H1 (cell line): ENCODE measurements around the gene KRTAP12-4. TPM values are rescaled to one million over a fixed set of nuclear protein-coding genes. Genes with fewer than 3 reads are reported as not detected.

Experiments used
- CTCF ChIA-PET: fragments of 300-600 bp; sonication (Branson Sonifier 250); formaldehyde crosslinking; loops from one replicate; lab custom pipeline; 2021; ENCODE audit not compliant: partially characterized antibody; lab: Charles Lee
- POLR2A ChIA-PET: fragments of 300-600 bp; sonication (Branson Sonifier 250); formaldehyde crosslinking; loops from one replicate; lab custom pipeline; 2021; ENCODE audit warnings: inconsistent platforms; ENCODE audit not compliant: partially characterized antibody; lab: Charles Lee
- DNase-seq, 2 experiments: peaks; one replicate each; pipeline versions ENCODE4 v3.0.0 to v3.0.0-alpha.2; 2010 to 2022; ENCODE audit warnings: low spot score in 2 of 2, low read depth in 1 of 2, mixed read lengths in 1 of 2
- FAIRE-seq: peaks from 2 replicates; lab custom pipeline; 2011; peaks lifted over from hg19 to GRCh38; lab: Jason Lieb, UNC
- H2AFZ ChIP-seq: 2 replicates; pipeline ENCODE4 v1.8.1; 2012; ENCODE audit warnings: low read length, inconsistent platforms
- H2AK5ac ChIP-seq: 2 replicates; pipeline ENCODE4 v1.6.1; 2013; ENCODE audit warnings: low read depth, low read length
- H2BK120ac ChIP-seq: replicated peaks from 2 replicates; pipeline ENCODE3; 2013; ENCODE audit warnings: low read depth, low read length, inconsistent platforms
- H2BK12ac ChIP-seq: 2 replicates; pipeline ENCODE4 v1.6.1; 2013; ENCODE audit warnings: low read depth, low read length
- H2BK15ac ChIP-seq: 2 replicates; pipeline ENCODE4 v1.6.1; 2013; ENCODE audit warnings: low read length
- H2BK20ac ChIP-seq: 2 replicates; pipeline ENCODE4 v1.6.1; 2013; ENCODE audit warnings: low read length
- H2BK5ac ChIP-seq: 2 replicates; pipeline ENCODE4 v1.6.1; 2013; ENCODE audit warnings: low read depth, low read length
- H3K14ac ChIP-seq: 2 replicates; pipeline ENCODE4 v1.6.1; 2013; ENCODE audit warnings: inconsistent platforms; ENCODE audit not compliant: insufficient read length
- H3K18ac ChIP-seq: 2 replicates; pipeline ENCODE4 v1.6.1; 2013; ENCODE audit warnings: low read length; ENCODE audit errors: extremely low read depth
- H3K23ac ChIP-seq: 2 replicates; pipeline ENCODE4 v1.6.1; 2013; ENCODE audit warnings: inconsistent platforms; ENCODE audit not compliant: insufficient read length
- H3K23me2 ChIP-seq: 2 replicates; pipeline ENCODE4 v1.6.1; 2013; ENCODE audit warnings: low read depth, low read length
- H3K27ac ChIP-seq: 2 replicates; pipeline ENCODE4 v1.6.1; 2011; ENCODE audit warnings: low read depth, low read length, inconsistent platforms
- H3K27me3 ChIP-seq, 4 experiments: replicated peaks in 1 of 4; 1 replicate in 1 of 4; 2 replicates in 3 of 4; pipeline versions ENCODE4 v1.6.1 to v1.8.1; 2011 to 2013; ENCODE audit warnings: low read length in 3 of 4, mild to moderate bottlenecking in 3 of 4, inconsistent platforms in 2 of 4, mixed read lengths in 2 of 4, moderate library complexity in 1 of 4; ENCODE audit not compliant: control insufficient read depth in 3 of 4, insufficient read depth in 3 of 4; ENCODE audit errors: extremely low read depth in 1 of 4
- H3K36me3 ChIP-seq, 4 experiments: 2 replicates each; pipeline versions ENCODE4 v1.6.1 to v1.8.1; 2011 to 2013; ENCODE audit warnings: mild to moderate bottlenecking in 4 of 4, low read length in 3 of 4, moderate library complexity in 2 of 4, control low read depth in 1 of 4, inconsistent platforms in 1 of 4; ENCODE audit not compliant: insufficient read depth in 4 of 4, control insufficient read depth in 2 of 4
- H3K4ac ChIP-seq: replicated peaks from 2 replicates; pipeline ENCODE3; 2013; ENCODE audit warnings: low read length, low read depth, mixed read lengths, inconsistent platforms; ENCODE audit not compliant: insufficient read length
- H3K4me1 ChIP-seq, 4 experiments: replicated peaks in 1 of 4; 1 replicate in 1 of 4; 2 replicates in 3 of 4; pipeline versions ENCODE4 v1.6.1 to v1.8.1; 2011 to 2013; ENCODE audit warnings: low read length in 3 of 4, inconsistent platforms in 2 of 4, mixed read lengths in 1 of 4; ENCODE audit not compliant: insufficient read depth in 4 of 4, control insufficient read depth in 3 of 4
- H3K4me2 ChIP-seq, 2 experiments: 2 replicates each; pipeline versions ENCODE4 v1.6.1 to v1.8.1; 2011 to 2013; ENCODE audit warnings: low read depth in 2 of 2, low read length in 2 of 2, control low read depth in 1 of 2, inconsistent platforms in 1 of 2, mild to moderate bottlenecking in 1 of 2; ENCODE audit not compliant: insufficient read depth in 1 of 2
- H3K4me3 ChIP-seq, 4 experiments: fragments of 200-600, 300-600 bp in 1 of 4; sonication (generic), shearing (Covaris generic), sonication (Bioruptor Twin) in 1 of 4; 2 replicates each; pipeline versions ENCODE4 v1.5.1 to v1.8.1; 2011 to 2016; ENCODE audit warnings: low read length in 4 of 4, low read depth in 3 of 4, control low read depth in 2 of 4, inconsistent platforms in 2 of 4, mild to moderate bottlenecking in 2 of 4, mixed read lengths in 1 of 4, moderate library complexity in 1 of 4; ENCODE audit not compliant: insufficient read depth in 2 of 4; ENCODE audit errors: extremely low read depth in 1 of 4
- H3K56ac ChIP-seq: replicated peaks from 2 replicates; pipeline ENCODE3; 2013; ENCODE audit warnings: low read depth, mild to moderate bottlenecking, mixed read lengths, low read length, inconsistent platforms; ENCODE audit not compliant: insufficient read length
- H3K79me1 ChIP-seq: 2 replicates; pipeline ENCODE4 v1.6.1; 2013; ENCODE audit warnings: low read depth, low read length, control low read depth
- H3K79me2 ChIP-seq, 2 experiments: 2 replicates each; pipeline versions ENCODE4 v1.6.1 to v1.8.1; 2012 to 2013; ENCODE audit warnings: low read length in 2 of 2, mild to moderate bottlenecking in 2 of 2, inconsistent platforms in 1 of 2; ENCODE audit not compliant: insufficient read depth in 2 of 2, control insufficient read depth in 1 of 2
- H3K9ac ChIP-seq, 4 experiments: replicated peaks in 1 of 4; 1 replicate in 1 of 4; 2 replicates in 3 of 4; pipeline versions ENCODE4 v1.6.1 to v1.8.1; 2011 to 2013; ENCODE audit warnings: low read depth in 3 of 4, low read length in 3 of 4, control low read depth in 2 of 4, mild to moderate bottlenecking in 2 of 4, moderate library complexity in 2 of 4, inconsistent platforms in 1 of 4; ENCODE audit errors: extremely low read depth in 1 of 4
- H3K9me3 ChIP-seq, 2 experiments: 2 replicates each; pipeline versions ENCODE4 v1.6.1 to v1.8.1; 2012 to 2013; ENCODE audit warnings: mild to moderate bottlenecking in 2 of 2, moderate library complexity in 2 of 2, control low read depth in 1 of 2, inconsistent platforms in 1 of 2, low read depth in 1 of 2, low read length in 1 of 2, mixed read lengths in 1 of 2; ENCODE audit not compliant: insufficient read depth in 2 of 2
- H4K20me1 ChIP-seq, 2 experiments: replicated peaks in 1 of 2; 2 replicates each; pipeline versions ENCODE3 to v1.8.1; 2011 to 2013; ENCODE audit warnings: inconsistent platforms in 2 of 2, low read length in 2 of 2, mild to moderate bottlenecking in 1 of 2; ENCODE audit not compliant: insufficient read depth in 2 of 2, control insufficient read depth in 1 of 2
- H4K5ac ChIP-seq: 2 replicates; pipeline ENCODE4 v1.6.1; 2013; ENCODE audit warnings: low read length, low read depth, mixed read lengths, inconsistent platforms; ENCODE audit not compliant: insufficient read length
- H4K8ac ChIP-seq: 2 replicates; pipeline ENCODE4 v1.8.0; 2013; ENCODE audit warnings: mild to moderate bottlenecking, moderate library complexity, low read length, inconsistent platforms; ENCODE audit not compliant: insufficient read depth; ENCODE audit errors: extremely low read depth
- H4K91ac ChIP-seq: replicated peaks from 2 replicates; pipeline ENCODE3; 2013; ENCODE audit warnings: low read length, mixed read lengths, inconsistent platforms; ENCODE audit not compliant: insufficient read length
- ATF3 ChIP-seq: IDR thresholded peaks from 2 replicates; pipeline ENCODE4 v1.6.1; 2011; ENCODE audit warnings: low read depth, mild to moderate bottlenecking, low read length; ENCODE audit not compliant: insufficient read depth
- CTCF ChIP-seq, 3 experiments: IDR thresholded peaks; 1 replicate in 2 of 3; 2 replicates in 1 of 3; pipeline versions ENCODE4 v1.5.1 to v1.6.1; 2011; ENCODE audit warnings: low read length in 3 of 3, mild to moderate bottlenecking in 3 of 3, inconsistent platforms in 2 of 3, low read depth in 1 of 3, moderate library complexity in 1 of 3; ENCODE audit not compliant: insufficient read depth in 1 of 3; ENCODE audit errors: control extremely low read depth in 1 of 3
- EGR1 ChIP-seq: IDR thresholded peaks from 2 replicates; pipeline ENCODE4 v1.6.1; 2011; ENCODE audit warnings: low read depth, low read length, borderline replicate concordance
- JUN ChIP-seq: IDR thresholded peaks from 2 replicates; pipeline ENCODE4 v1.6.1; 2011; ENCODE audit warnings: low read depth, mild to moderate bottlenecking, improper control_type of control experiment, low read length
- NANOG ChIP-seq: IDR thresholded peaks from 2 replicates; pipeline ENCODE4 v1.6.1; 2011; ENCODE audit warnings: low read length, low read depth, mild to moderate bottlenecking, inconsistent platforms; ENCODE audit not compliant: insufficient read depth, poor library complexity, severe bottlenecking
- NRF1 ChIP-seq: IDR thresholded peaks from 2 replicates; pipeline ENCODE4 v1.6.1; 2011; ENCODE audit warnings: mild to moderate bottlenecking, low read depth, low read length, improper control_type of control experiment
- RAD21 ChIP-seq, 2 experiments: IDR thresholded peaks in 1 of 2; conservative IDR thresholded peaks in 1 of 2; 2 replicates each; pipeline ENCODE4 v1.6.1; 2011; ENCODE audit warnings: low read depth in 2 of 2, low read length in 2 of 2, improper control_type of control experiment in 1 of 2, inconsistent platforms in 1 of 2, mild to moderate bottlenecking in 1 of 2, moderate library complexity in 1 of 2
- SIX5 ChIP-seq: IDR thresholded peaks from 2 replicates; pipeline ENCODE4 v1.6.1; 2011; ENCODE audit warnings: mild to moderate bottlenecking, low read depth, low read length
- SP4 ChIP-seq: IDR thresholded peaks from 2 replicates; pipeline ENCODE4 v1.6.1; 2012; ENCODE audit warnings: low read length, inconsistent platforms
- SRF ChIP-seq: IDR thresholded peaks from 2 replicates; pipeline ENCODE4 v1.6.1; 2011; ENCODE audit warnings: mild to moderate bottlenecking, low read depth, low read length, moderate library complexity
- YY1 ChIP-seq: IDR thresholded peaks from 2 replicates; pipeline ENCODE4 v1.6.1; 2011; ENCODE audit warnings: low read depth, mild to moderate bottlenecking, low read length
- WGBS, 2 experiments: shearing (Covaris generic) in 1 of 2; methylation state at CpG; one replicate each; pipeline versions ENCODE4 v1.1.6 to v1.1.7; 2013 to 2015; ENCODE audit warnings: low lambda C conversion rate in 2 of 2, mixed read lengths in 2 of 2, inconsistent platforms in 1 of 2, low coverage in 1 of 2, missing lambda C conversion rate in 1 of 2; ENCODE audit not compliant: insufficient replicate concordance in 2 of 2, insufficient coverage in 1 of 2, insufficient read length in 1 of 2; ENCODE audit errors: extremely low coverage in 1 of 2, missing lambda C conversion rate in 1 of 2; 5-methylcytosine and 5-hydroxymethylcytosine counted together
- polyA plus RNA-seq, 7 experiments: library from polyadenylated mRNA; depleted of rRNA in 3 of 7; stranded (reverse) in 5 of 7; unstranded in 2 of 7; fragments of >200 nt in 5 of 7; fragments of 200-250 nt in 2 of 7; gene quantifications; 1 replicate in 5 of 7; 2 replicates in 1 of 7; 4 replicates in 1 of 7; pipeline versions ENCODE4 v1.2.1 to v1.2.3, GENCODE V29; 2011 to 2013; ENCODE audit warnings: missing spikeins in 2 of 7, mixed read lengths in 2 of 7
- total RNA-seq: library from RNA; stranded (reverse); fragmentation: NEBNext Ultra II Directional; extraction: Animal tissue kit (Norgen Biotek cat#: 25700); gene quantifications from 2 replicates; pipeline ENCODE4 v1.2.1, GENCODE V29; 2021

The KRTAP12-4 gene
- total and polyA plus RNA-seq, 2 of the 8 experiments (the other 6 are each of a cell fraction or from before 2014, with no cell fraction given), result not detected

- H4K91ac ChIP-seq, result no peak overlapping the region
- no peak overlapping the region for H3K18ac ChIP-seq
- no peak overlapping the region for H3K4ac ChIP-seq
- no peak overlapping the region for H3K56ac ChIP-seq
- H3K27me3 ChIP-seq, result no peaks in the 10 kb centered on the region
- H3K4me3 ChIP-seq, result no peak overlapping the region
- CTCF ChIA-PET, result interaction anchor here (1.2 to 1.8 kb wide), 3 partner anchors 13 to 172 kb away, joined by 3 to 5 read pairs (median 3); no protein-coding TSS in a partner anchor
- no peak overlapping the region for H2BK15ac ChIP-seq
- FAIRE-seq (no peak), DNase-seq (no peak)
- no peak overlapping the region for H2AK5ac ChIP-seq
- no peak overlapping the region for H3K14ac ChIP-seq
- H3K36me3 ChIP-seq, result no peaks in the 10 kb centered on the region
- H2AFZ ChIP-seq, result no peak overlapping the region
- no peaks in the 10 kb centered on the region for H3K79me1 ChIP-seq
- H3K79me2 ChIP-seq, result no peaks in the 10 kb centered on the region
- no peak overlapping the region for H3K4me2 ChIP-seq
- no peak overlapping the region for H3K9ac ChIP-seq
- H2BK12ac ChIP-seq, result no peak overlapping the region
- no peak overlapping the region for H4K5ac ChIP-seq
- H3K9me3 ChIP-seq, result peaks cover 0 to 4% of the 10 kb centered on the region in 2 experiments; a peak in 1 of 4 replicates
- no peaks in the 10 kb centered on the region for H4K20me1 ChIP-seq
- H2BK20ac ChIP-seq, result no peak overlapping the region
- POLR2A ChIA-PET, result no interaction called here
- no peaks in the 10 kb centered on the region; a peak in 1 of 7 replicates for H3K4me1 ChIP-seq
- WGBS, 2 experiments, result 100% methylated on average over 2 of the region's 2 CpGs; no CpG with 5 or more reads in 1 of the 2 experiments
- H3K23ac ChIP-seq, result no peak overlapping the region
- H4K8ac ChIP-seq, result no peak overlapping the region
- H3K23me2 ChIP-seq, result no peaks in the 10 kb centered on the region
- H3K27ac ChIP-seq, result no peak overlapping the region
- no peak overlapping the region for H2BK120ac ChIP-seq
- no peak overlapping the region for H2BK5ac ChIP-seq
- TF ChIP-seq EGR1 (no peak), YY1 (no peak), SIX5 (no peak), RAD21 (IDR thresholded peaks at IDR 0.05 in 1 of 2, conservative IDR thresholded peaks at IDR 0.05 in 1 of 2; ENCODE audit: low read depth in 2 of 2, low read length in 2 of 2) (no peak), ATF3 (no peak), NANOG (no peak), JUN (no peak), SP4 (no peak), NRF1 (no peak), SRF (no peak), CTCF (IDR thresholded peaks at IDR 0.05; ENCODE audit: control extremely low read depth in 1 of 3, insufficient read depth in 1 of 3, low read depth in 1 of 3, low read length in 3 of 3) (no peak)
These were observed 24.0 kb downstream of the KRTAP12-4 start for GRCh38 chr21:44630440-44630839.
